Ishikawa (cell line): Measurements from ENCODE around the gene SRPK2.

Source experiments
- CREB1 ChIP-seq: IDR thresholded peaks from 2 replicates; pipeline ENCODE4 v1.6.1; 2012; ENCODE audit warnings: low read depth
- EGR1 ChIP-seq: IDR thresholded peaks from 2 replicates; pipeline ENCODE4 v1.6.1; 2012
- EP300 ChIP-seq: IDR thresholded peaks from 2 replicates; pipeline ENCODE4 v1.6.1; 2012; ENCODE audit warnings: borderline replicate concordance
- MAX ChIP-seq: IDR thresholded peaks from 2 replicates; pipeline ENCODE4 v1.6.1; 2012
- RAD21 ChIP-seq: IDR thresholded peaks from 2 replicates; pipeline ENCODE4 v1.6.1; 2012; ENCODE audit warnings: low read depth
- REST ChIP-seq: IDR thresholded peaks from 2 replicates; pipeline ENCODE4 v1.6.1; 2012; ENCODE audit warnings: low read depth, mild to moderate bottlenecking
- TAF1 ChIP-seq: IDR thresholded peaks from 2 replicates; pipeline ENCODE4 v1.6.1; 2012; ENCODE audit warnings: low read depth, mild to moderate bottlenecking
- USF1 ChIP-seq: IDR thresholded peaks from 2 replicates; pipeline ENCODE4 v1.6.1; 2012
- ZBTB7A ChIP-seq: IDR thresholded peaks from 2 replicates; pipeline ENCODE4 v1.6.1; 2012; ENCODE audit warnings: low read depth

- TF ChIP-seq MAX (no peak), REST (no peak), CREB1 (no peak), RAD21 (peak; percentile 24; the same call in 1 of the 2 replicates), EGR1 (no peak), TAF1 (no peak), ZBTB7A (no peak), EP300 (no peak), USF1 (no peak)
Observed at GRCh38 chr7:105336009-105336408, 52.7 kb downstream of the SRPK2 start.
